ENCODE data around the gene DNAH1. TPM values are rescaled to one million over a fixed set of nuclear protein-coding genes. Genes with fewer than 3 reads are reported as not detected.

The DNAH1 gene
- total and polyA plus RNA-seq, 7 donors: 1.2 to 8.6 (median 4.6) TPM

DNA sequence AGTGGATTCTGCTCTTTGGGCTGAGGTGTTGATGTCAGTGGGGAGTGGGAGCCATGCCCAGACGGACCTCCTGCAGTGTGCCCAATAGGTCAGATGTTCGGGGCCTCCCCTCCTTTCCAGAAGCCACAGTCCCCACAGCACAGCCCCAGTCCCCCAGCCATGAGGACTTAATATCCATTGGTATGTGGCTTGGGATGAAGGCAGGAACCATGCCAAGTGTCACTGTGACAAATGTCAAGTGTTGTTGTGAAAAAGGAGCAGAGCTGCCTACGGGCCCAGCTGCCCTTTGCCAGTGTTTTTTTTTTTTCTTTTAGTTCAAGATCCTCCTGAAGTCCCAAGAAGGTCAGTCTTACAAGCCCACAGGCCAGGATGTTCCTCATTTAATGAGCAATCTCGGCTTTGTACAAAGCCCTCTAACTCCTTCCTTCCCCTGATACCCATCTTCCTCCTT lies 116.6 kb downstream of the DNAH1 start:
- H3K27ac ChIP-seq: no peak overlapping the region
- no peaks in the 10 kb centered on the region for H3K9me3 ChIP-seq
- intact Hi-C loops (cut with DNase I): no loop called here
- peaks cover 0 to 4% (median 2%) of the 10 kb centered on the region in 4 donors for H3K4me1 ChIP-seq
- 54 to 72% methylated on average over 4 of the region's 4 CpGs for WGBS, 2 donors
- H3K36me3 ChIP-seq: no peaks in the 10 kb centered on the region
- no peak overlapping the region for H3K4me3 ChIP-seq
- DNase-seq: peak; percentile 54
- TF ChIP-seq POLR2A (IDR thresholded peaks at IDR 0.05) (no peak), POLR2AphosphoS5 (IDR thresholded peaks at IDR 0.05) (no peak), EP300 (IDR thresholded peaks at IDR 0.05) (no peak)
- TF ChIP-seq, protein P1, sequence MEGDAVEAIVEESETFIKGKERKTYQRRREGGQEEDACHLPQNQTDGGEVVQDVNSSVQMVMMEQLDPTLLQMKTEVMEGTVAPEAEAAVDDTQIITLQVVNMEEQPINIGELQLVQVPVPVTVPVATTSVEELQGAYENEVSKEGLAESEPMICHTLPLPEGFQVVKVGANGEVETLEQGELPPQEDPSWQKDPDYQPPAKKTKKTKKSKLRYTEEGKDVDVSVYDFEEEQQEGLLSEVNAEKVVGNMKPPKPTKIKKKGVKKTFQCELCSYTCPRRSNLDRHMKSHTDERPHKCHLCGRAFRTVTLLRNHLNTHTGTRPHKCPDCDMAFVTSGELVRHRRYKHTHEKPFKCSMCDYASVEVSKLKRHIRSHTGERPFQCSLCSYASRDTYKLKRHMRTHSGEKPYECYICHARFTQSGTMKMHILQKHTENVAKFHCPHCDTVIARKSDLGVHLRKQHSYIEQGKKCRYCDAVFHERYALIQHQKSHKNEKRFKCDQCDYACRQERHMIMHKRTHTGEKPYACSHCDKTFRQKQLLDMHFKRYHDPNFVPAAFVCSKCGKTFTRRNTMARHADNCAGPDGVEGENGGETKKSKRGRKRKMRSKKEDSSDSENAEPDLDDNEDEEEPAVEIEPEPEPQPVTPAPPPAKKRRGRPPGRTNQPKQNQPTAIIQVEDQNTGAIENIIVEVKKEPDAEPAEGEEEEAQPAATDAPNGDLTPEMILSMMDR (IDR thresholded peaks at IDR 0.05): no peak
- H3K27me3 ChIP-seq: no peaks in the 10 kb centered on the region

- peak; percentile 34 for DNase-seq
- no peaks in the 10 kb centered on the region for H3K9me3 ChIP-seq
- 22 to 64% methylated on average over 10 of the region's 10 CpGs for WGBS, 2 donors
- no peaks in the 10 kb centered on the region for H3K27me3 ChIP-seq
- no peak overlapping the region for H3K27ac ChIP-seq
- no peaks in the 10 kb centered on the region for H3K36me3 ChIP-seq
- H3K4me3 ChIP-seq: no peak overlapping the region
- TF ChIP-seq POLR2AphosphoS5 (IDR thresholded peaks at IDR 0.05) (no peak), EP300 (IDR thresholded peaks at IDR 0.05) (no peak), POLR2A (IDR thresholded peaks at IDR 0.05) (no peak)
- TF ChIP-seq, protein P1 (IDR thresholded peaks at IDR 0.05): no peak
- peaks cover 0 to 4% (median 2%) of the 10 kb centered on the region in 4 donors for H3K4me1 ChIP-seq
- intact Hi-C loops (cut with DNase I): no loop called here
These were observed 117.3 kb downstream of the DNAH1 start for GRCh38 chr3:52433328-52433995.

DNA sequence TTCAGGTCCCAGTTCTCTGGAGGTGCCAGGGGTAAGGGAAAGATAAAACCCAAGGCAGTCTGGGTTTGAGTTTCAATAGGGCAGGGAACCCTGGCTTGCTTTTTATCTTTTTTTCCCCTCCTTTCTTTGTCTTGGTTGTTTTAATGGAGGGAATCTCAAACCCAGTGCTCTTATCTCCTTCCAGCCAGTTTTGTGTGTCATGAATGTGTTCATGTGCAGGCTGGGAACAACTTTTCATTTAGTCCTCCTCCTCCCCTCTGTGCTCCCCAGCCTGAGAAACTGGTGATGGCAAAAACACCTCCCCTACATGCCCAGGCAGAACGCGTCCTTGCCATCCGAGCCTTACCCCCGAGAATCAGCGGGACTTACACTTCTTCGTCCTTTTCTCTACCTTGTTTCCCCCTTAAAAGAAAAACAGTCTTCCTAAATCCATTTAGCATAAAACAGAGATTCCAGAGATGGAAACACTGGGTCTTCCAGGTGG lies 117.9 kb downstream of the DNAH1 start:
- Histone ChIP-seq H3K4me1 (no peaks in the 10 kb centered on the region), H3K27ac (peak overlapping the region in 1 of 4 donors; percentile 20), H3K4me3 (no peak overlapping the region), H3K36me3 (no peaks in the 10 kb centered on the region), H3K9me3 (no peaks in the 10 kb centered on the region), H3K27me3 (no peaks in the 10 kb centered on the region)
- 96 to 97% methylated on average over 6 of the region's 6 CpGs for WGBS, 2 donors
- intact Hi-C loops (cut with DNase I): no loop called here
- DNase-seq: peak; percentile 32
- TF ChIP-seq, protein P1 (IDR thresholded peaks at IDR 0.05): no peak
- TF ChIP-seq EP300 (IDR thresholded peaks at IDR 0.05) (no peak), POLR2A (IDR thresholded peaks at IDR 0.05) (no peak), POLR2AphosphoS5 (IDR thresholded peaks at IDR 0.05) (no peak)

- no peak overlapping the region for H3K4me3 ChIP-seq
- TF ChIP-seq EP300 (IDR thresholded peaks at IDR 0.05) (no peak), POLR2AphosphoS5 (IDR thresholded peaks at IDR 0.05) (no peak), POLR2A (IDR thresholded peaks at IDR 0.05) (no peak)
- TF ChIP-seq, protein P1 (IDR thresholded peaks at IDR 0.05): no peak
- DNase-seq: peak; percentile 48
- no peaks in the 10 kb centered on the region for H3K9me3 ChIP-seq
- H3K27me3 ChIP-seq: no peaks in the 10 kb centered on the region
- H3K4me1 ChIP-seq: no peaks in the 10 kb centered on the region
- no peaks in the 10 kb centered on the region for H3K36me3 ChIP-seq
- peak overlapping the region in 1 of 4 donors; percentile 20 for H3K27ac ChIP-seq
- 93 to 95% methylated on average over 9 of the region's 9 CpGs for WGBS, 2 donors
- intact Hi-C loops (cut with DNase I): no loop called here
These were observed 118.5 kb downstream of the DNAH1 start for GRCh38 chr3:52434491-52435115.
